AG04450 (cell line): Measurements from ENCODE around the gene MUCL3. TPM values are rescaled to one million over a fixed set of nuclear protein-coding genes. Genes with fewer than 3 reads are reported as not detected.

ENCODE experiments used
- CTCF ChIA-PET: fragments of 300-600, 350-600 bp; formaldehyde crosslinking; extraction: SDS; loops from one replicate; lab custom pipeline; 2022; ENCODE audit warnings: antibody characterized with exemption, inconsistent platforms; lab: Charles Lee
- POLR2A ChIA-PET: fragments of 350-600 bp; formaldehyde crosslinking; extraction: SDS; loops from one replicate; lab custom pipeline; 2021; ENCODE audit warnings: antibody characterized with exemption, inconsistent platforms; lab: Yijun Ruan, JAX
- DNase-seq: peaks from one replicate; pipeline ENCODE4 v3.0.0-alpha.2; 2011; ENCODE audit warnings: low read depth, low spot score
- H3K27ac ChIP-seq: one replicate; pipeline ENCODE4 v1.5.1; 2012; ENCODE audit warnings: low read depth, low read length, control low read depth
- H3K27me3 ChIP-seq: one replicate; pipeline ENCODE4 v1.6.0; 2012; ENCODE audit warnings: low read length; ENCODE audit not compliant: control insufficient read depth, insufficient read depth
- H3K4me3 ChIP-seq: 2 replicates; pipeline ENCODE4 v1.5.1; 2011; ENCODE audit warnings: mild to moderate bottlenecking, low read depth, low read length, control low read depth
- H3K9me3 ChIP-seq: 2 replicates; pipeline ENCODE4 v1.5.1; 2012; ENCODE audit warnings: low read length; ENCODE audit not compliant: control insufficient read depth, insufficient read depth
- CTCF ChIP-seq: IDR thresholded peaks from 2 replicates; pipeline ENCODE4 v1.5.1; 2011; ENCODE audit warnings: low read depth, low read length, control low read depth, inconsistent platforms
- polyA plus RNA-seq: library from polyadenylated mRNA; depleted of rRNA; stranded (reverse); fragments of >200 nt; gene quantifications from 2 replicates; pipeline ENCODE4 v1.2.3, GENCODE V29; 2011

Gene MUCL3
- polyA plus RNA-seq, 1 experiment: not detected

GRCh38 chr6:30931969-30932645, 8.7 kb upstream of the MUCL3 start, which contains the start of gene SFTA2:
Gene SFTA2, minus strand, starts transcription at chr6:30932170. Its CDS starts 74 bp downstream, at chr6:30932096.
- no peak within 1 kb of the TSS for H3K4me3 ChIP-seq

DNA sequence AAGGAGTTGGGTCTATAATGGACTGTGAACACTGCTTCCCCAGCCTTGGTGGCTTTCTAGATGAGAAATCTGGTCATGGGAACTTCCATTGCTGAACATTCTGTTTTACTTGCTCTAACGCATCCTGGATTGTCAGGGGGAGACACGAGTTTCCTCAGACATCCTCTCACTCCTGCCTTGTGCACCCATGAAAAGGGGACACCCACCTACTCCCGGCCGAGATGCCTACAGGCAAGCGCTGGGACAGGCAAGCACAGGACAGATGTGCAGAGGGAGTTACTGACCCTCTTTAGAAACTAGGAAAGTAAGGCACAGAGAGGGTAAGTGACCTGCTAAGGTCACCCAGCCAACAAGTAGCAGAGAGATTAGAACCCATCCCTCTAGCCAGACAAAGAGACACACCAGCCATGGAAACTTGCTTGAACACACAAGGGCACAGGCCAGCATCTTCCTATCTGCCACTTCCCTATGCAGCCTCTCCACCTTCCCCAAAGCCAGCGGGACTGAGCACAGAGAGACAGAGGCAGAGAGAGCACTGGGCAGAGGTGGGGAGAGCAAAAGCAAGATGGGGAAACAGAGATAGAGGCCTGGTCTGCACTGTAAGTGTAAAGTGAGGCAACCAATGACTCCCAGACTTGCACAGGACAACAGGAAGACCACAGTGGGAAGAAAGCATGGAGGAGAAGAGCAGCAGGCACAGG, 8.0 kb upstream of the MUCL3 start:
- H3K9me3 ChIP-seq: peaks cover 5% of the 10 kb centered on the region
- ChIA-PET CTCF (no interaction called here), POLR2A (no interaction called here)
- DNase-seq: no peak
- H3K27ac ChIP-seq: no peak overlapping the region
- no peak overlapping the region for H3K4me3 ChIP-seq
- peaks cover 25% of the 10 kb centered on the region for H3K27me3 ChIP-seq
- no peak for TF ChIP-seq CTCF

More at GRCh38 chr6:30931969-30932645, 8.7 kb upstream of the MUCL3 start, which contains the start of gene SFTA2:
- Histone ChIP-seq H3K27me3 (peaks cover 19% of the 10 kb centered on the region), H3K27ac (no peak within 1 kb of the TSS), H3K9me3 (peaks cover 5% of the 10 kb centered on the region)
- ChIA-PET CTCF (interaction anchor here (1.2 to 1.4 kb wide), 2 partner anchors 10 to 148 kb away, joined by 4 read pairs; no protein-coding TSS in a partner anchor), POLR2A (no interaction called here)
- DNase-seq: no peak
- no peak for TF ChIP-seq CTCF

DNA sequence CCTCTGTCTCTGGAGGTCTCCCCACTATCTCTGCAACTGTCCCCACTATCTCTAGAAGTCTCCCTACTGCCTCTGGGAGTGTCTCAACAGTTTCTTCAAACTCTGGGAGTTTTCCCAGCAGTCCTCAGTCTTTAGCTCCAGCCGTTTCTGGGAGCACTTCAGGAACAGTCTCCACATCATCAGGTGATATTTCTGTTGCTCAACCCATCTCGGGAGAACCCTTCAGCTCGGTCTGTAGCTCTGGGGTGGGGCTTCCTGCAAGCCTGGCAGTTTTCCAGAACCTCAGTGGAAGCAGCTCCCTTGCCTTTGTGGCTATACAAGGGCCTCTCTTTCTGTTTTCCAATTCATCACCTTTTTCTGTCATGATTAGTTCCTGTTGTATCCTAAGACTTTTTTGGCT, 5.8 kb upstream of the MUCL3 start:
- H3K27me3 ChIP-seq: peaks cover 42% of the 10 kb centered on the region
- ChIA-PET CTCF (interaction anchor here (0.9 kb wide), 1 partner anchor 8 kb away, joined by 3 read pairs; no protein-coding TSS in a partner anchor), POLR2A (no interaction called here)
- H3K9me3 ChIP-seq: no peaks in the 10 kb centered on the region
- H3K27ac ChIP-seq: no peak overlapping the region
- DNase-seq: no peak
- TF ChIP-seq CTCF: no peak
- no peak overlapping the region for H3K4me3 ChIP-seq

DNA sequence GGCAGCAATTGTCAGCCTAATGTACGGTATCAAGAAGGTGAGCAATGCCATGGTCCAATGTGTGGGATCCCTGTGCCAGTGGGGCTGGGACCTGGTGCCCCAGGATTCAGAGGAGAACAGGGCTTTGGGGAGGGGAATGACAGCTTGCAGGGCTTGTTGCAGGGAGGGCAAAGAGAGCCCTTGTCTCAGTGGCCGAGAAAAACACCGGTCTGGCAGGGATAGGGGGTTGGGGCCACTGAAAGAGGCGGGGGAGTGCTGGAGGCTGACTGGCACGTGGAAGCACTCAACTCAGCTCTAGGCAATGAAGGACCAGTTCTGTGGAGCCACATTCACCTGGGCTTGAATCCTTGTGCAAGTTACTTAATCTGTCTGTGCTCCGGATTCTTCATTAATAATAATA, 3.5 kb upstream of the MUCL3 start:
- no peak for TF ChIP-seq CTCF
- Histone ChIP-seq H3K4me3 (no peak overlapping the region), H3K27me3 (peaks cover 41% of the 10 kb centered on the region), H3K27ac (no peak overlapping the region), H3K9me3 (no peaks in the 10 kb centered on the region)
- CTCF ChIA-PET: no interaction called here
- POLR2A ChIA-PET: no interaction called here
- DNase-seq: no peak

GRCh38 chr6:30938730-30939129, 2.0 kb upstream of the MUCL3 start:
- ChIA-PET POLR2A (no interaction called here), CTCF (no interaction called here)
- Histone ChIP-seq H3K27me3 (peaks cover 47% of the 10 kb centered on the region), H3K27ac (no peak overlapping the region), H3K9me3 (no peaks in the 10 kb centered on the region), H3K4me3 (no peak overlapping the region)
- TF ChIP-seq CTCF: no peak
- no peak for DNase-seq
